Hypothalamus (tissue), 51 donors: Measurements from ENCODE around the gene PPP2R2C.
A peak's percentile ranks its signal among the peaks of the same experiment; 100 is the strongest.

Source experiments
- DNase-seq, 51 donors: peaks; one replicate each; lab custom pipeline; 2025; lab: John Stamatoyannopoulos, UW

PPP2R2C gene

GRCh38 chr4:6494431-6495295 lies 22.2 kb upstream of the PPP2R2C start:
- no peak for DNase-seq

GRCh38 chr4:6493658-6494304 lies 21.4 kb upstream of the PPP2R2C start:
- DNase-seq, result peak in 5 of 51 donors; percentile 26 to 65 (median 34)

- DNase-seq, result no peak
Measured at GRCh38 chr4:6492861-6493657, 20.6 kb upstream of the PPP2R2C start.

GRCh38 chr4:6492027-6492590 lies 19.7 kb upstream of the PPP2R2C start:
- no peak for DNase-seq

- no peak for DNase-seq
Measured at GRCh38 chr4:6491235-6491634, 18.8 kb upstream of the PPP2R2C start.

- no peak for DNase-seq
Measured at GRCh38 chr4:6489927-6490326, 17.5 kb upstream of the PPP2R2C start.

- no peak for DNase-seq
Measured at GRCh38 chr4:6487466-6487865, 15.1 kb upstream of the PPP2R2C start.

- no peak for DNase-seq
Measured at GRCh38 chr4:6480534-6481088, 8.2 kb upstream of the PPP2R2C start.

GRCh38 chr4:6478546-6479220 lies 6.3 kb upstream of the PPP2R2C start:
- no peak for DNase-seq

- no peak for DNase-seq
Measured at GRCh38 chr4:6476893-6477292, 4.5 kb upstream of the PPP2R2C start.

- no peak for DNase-seq
Measured at GRCh38 chr4:6475492-6476020, 3.1 kb upstream of the PPP2R2C start.

- no peak for DNase-seq
Measured at GRCh38 chr4:6474705-6475457, 2.5 kb upstream of the PPP2R2C start.

GRCh38 chr4:6474053-6474568 lies 1.7 kb upstream of the PPP2R2C start:
- DNase-seq, result peak in 2 of 51 donors; percentile 26 to 35

GRCh38 chr4:6473264-6474052 lies 1.0 kb upstream of the PPP2R2C start:
- DNase-seq, result no peak

- no peak for DNase-seq
Measured at GRCh38 chr4:6472008-6472386, 417 bp downstream of the PPP2R2C start.

GRCh38 chr4:6471307-6472007 lies 957 bp downstream of the PPP2R2C start:
- DNase-seq, result peak in 5 of 51 donors; percentile 41 to 84 (median 74)
